CD4-positive, alpha-beta T cell treated with Interleukin-17A for 4 hours (primary cell): ENCODE data around the gene COMMD1.
"Not testable (repeated sequence)": the region's sequence is repeated elsewhere in the genome, so short reads cannot be mapped to it uniquely, and the experiment has no call there.

Experiments
- DNase-seq: peaks from one replicate; pipeline ENCODE4 v3.0.0-alpha.2; 2020; ENCODE audit warnings: mixed read lengths

The COMMD1 gene

DNA sequence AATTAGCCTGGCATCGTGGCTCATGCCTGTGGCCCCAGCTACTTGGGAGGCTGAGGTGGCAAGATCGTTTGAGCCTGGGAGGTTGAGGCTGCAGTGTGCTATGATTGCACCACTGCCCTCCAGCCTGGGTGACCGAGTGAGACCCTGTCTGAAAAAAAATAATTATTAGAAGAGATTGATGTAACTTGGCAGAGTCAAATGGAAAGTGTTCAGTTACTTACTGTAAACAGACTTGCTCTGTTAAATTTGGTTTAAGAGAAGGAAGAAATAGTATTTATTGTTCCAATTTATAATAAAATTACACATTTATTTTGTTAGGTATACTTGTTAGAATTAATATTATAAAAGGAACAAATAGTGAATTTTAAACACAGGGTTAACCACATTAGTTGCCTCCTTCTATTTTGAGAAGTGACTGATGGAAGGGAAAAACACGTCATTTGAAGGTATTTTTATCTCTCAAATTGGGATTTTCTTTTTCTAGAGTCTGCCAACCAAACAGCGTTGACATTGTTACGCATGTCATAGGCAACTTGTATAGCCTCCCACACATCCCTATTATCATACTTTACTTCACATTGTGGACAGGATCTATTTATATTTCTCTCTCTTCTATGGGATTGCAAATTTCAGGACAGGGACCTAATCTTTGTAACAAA, 171.6 kb downstream of the COMMD1 start:
- no peak for DNase-seq

DNA sequence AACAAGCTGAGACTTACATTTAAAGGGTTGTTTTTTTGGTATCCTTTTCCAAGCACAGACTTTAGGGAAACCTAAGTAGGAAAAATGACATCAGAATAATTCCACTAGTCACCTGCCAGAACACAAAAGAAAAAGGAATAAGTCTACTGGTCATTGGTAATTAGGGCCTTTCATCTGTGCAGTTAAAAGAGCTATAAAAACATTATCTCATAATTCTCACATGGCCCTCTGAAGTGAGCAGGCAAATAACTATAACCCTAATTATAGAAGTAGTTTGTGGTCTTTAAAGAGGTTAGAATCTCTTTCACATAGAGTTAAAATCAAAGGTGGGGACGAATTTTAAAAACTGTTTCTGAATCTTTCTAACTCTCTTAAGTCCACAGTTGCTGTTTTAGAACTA, 179.3 kb downstream of the COMMD1 start:
- no peak for DNase-seq

DNA sequence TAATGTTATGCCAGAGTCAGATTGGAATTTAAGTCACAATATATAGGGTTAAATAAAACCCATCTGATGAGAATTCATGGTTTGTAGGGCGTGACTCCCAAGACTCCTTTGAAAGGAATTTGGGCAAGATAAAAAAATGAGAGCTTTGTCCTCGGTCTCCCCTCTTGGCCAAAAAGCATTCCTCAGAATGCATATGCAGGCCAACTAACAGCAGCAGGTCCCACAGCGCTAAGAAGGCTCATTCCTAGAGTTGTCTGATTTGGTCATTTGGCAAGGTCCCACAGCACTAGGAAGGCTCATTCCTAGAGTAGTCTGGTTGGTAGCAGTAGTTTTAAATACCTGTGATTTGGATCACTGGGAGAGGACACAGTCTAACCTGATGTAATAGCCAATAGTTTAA, 184.2 kb downstream of the COMMD1 start:
- DNase-seq, result no peak

DNA sequence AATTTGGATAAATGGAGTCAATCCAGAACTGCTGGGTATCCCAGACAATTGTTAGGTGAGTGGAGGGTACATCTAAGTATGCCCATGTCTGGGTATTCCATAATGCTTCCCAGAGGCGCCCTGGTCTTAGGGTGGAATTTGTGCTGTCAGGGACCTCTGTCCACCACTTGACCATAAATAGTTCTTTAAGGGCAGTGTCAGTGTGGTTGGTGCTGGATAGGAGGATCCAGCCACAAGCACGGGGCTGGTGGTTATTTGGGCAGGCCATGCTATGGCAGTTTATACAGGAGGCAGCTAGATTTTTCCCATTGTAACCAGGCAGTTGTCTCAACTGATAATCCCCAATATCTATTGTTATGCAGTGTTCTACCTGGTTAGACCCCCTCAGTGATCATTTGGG, 186.0 kb downstream of the COMMD1 start:
- DNase-seq, result no peak

DNA sequence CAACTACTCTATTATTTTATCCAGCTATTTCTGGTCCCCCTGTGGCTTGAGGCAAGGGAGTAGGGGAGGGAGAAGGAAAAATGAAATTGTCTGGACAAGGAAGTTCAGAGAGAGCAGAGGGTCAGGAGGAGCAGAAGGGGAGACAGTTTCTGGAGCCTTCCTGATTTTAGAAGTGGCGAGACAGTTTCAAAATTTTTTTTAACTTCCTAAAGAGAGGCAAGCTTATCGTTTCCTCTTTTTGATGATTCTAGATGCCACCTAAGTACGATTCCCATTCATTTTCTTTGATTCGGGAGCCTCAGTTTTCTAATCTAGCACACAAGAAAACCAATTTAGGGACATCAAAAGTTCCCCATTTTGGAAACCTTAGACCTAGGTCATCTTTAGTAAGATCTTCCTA, 193.6 kb downstream of the COMMD1 start:
- DNase-seq, result no peak

DNA sequence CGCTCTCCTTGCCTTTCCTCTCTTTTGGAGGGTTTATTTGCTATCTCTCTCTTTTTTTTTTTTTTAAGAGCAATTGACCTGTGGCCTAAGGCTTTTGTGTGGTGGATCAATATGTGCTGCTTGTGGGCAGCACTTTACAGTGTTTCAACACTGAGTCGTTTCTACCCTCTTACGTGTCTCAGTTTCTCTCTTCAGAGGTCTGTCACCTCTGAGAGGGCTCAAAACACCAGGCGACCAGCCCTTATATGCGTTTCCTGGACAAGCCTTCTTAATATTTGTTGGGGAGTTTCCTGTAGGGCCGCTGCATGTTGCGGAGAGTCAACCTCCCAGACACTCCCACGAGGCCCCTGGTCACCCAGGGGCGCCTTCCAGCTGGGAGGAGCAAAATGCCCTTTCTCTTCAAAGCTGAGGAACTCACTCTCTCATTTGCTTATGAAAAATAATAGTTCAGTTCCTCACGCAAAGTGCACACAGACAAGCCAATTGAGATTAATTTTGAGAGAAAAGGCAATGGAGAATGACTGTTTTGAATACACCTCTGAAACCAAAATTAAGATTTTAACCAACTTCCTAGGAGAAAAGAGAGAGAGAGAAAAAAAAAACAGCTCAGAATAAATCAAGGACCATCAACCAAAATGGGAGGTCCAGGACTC, 194.2 kb downstream of the COMMD1 start:
- DNase-seq, result no peak

DNA sequence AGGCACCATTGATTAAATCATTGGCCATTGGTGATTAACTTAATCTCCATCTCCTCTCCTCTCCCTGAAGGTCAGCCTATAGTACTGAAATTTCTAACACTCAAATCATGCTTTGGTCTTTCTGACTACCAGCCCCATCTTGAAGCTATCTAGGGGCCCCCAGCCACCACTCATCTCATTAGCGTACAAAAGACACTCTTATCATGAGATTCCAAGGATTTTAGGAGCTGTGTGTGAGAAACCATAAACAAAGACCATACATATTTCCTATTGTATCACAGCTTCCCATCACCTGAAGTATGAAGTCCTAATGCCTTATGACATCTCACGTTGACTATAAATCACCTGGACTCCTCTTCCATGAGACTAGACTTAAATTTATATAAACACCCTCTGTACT, 196.4 kb downstream of the COMMD1 start:
- no peak for DNase-seq

DNA sequence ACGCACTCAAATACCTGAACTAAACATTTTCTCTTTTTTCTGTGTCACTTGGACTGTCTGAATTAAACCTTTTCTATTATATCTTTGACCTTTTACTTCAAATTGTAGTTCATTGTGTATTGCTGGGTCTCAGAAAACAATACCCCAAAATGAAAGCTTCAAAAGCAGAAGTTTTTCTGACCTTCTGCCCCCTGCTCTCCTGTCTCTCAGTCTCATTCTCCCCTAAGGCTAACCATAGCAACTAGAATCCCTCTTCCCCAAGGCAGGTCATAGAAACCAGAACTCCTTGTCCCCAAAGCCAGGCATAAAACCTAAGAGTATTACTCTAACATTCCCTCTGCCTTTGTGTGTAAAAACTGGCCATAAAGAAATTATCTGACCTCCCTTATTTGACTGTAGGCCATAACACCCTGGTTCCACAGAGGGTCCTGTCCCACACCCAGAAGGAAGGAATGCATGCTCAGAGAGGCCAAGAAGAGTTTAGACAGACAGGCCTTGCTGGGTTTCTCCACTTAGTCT, 197.0 kb downstream of the COMMD1 start:
- no peak for DNase-seq

DNA sequence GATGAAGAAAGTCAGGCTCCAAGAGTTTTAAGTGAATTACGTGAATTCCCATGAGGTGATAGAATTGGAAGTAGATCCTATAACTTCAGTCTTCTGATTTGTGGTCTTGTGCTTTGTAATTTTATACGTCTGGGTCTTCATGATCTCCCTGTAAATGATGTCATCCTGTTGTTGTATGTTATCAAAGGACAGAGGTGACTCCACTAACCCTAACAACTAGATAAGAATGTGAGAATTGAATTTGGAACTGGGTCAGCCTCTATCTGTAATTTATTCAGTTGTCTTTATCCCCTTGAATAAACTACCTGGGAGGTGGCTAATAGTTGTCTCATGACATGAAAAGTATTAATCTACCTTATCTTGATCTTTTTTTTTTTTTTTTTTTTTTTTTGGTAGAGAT, 204.1 kb downstream of the COMMD1 start:
- no peak for DNase-seq

DNA sequence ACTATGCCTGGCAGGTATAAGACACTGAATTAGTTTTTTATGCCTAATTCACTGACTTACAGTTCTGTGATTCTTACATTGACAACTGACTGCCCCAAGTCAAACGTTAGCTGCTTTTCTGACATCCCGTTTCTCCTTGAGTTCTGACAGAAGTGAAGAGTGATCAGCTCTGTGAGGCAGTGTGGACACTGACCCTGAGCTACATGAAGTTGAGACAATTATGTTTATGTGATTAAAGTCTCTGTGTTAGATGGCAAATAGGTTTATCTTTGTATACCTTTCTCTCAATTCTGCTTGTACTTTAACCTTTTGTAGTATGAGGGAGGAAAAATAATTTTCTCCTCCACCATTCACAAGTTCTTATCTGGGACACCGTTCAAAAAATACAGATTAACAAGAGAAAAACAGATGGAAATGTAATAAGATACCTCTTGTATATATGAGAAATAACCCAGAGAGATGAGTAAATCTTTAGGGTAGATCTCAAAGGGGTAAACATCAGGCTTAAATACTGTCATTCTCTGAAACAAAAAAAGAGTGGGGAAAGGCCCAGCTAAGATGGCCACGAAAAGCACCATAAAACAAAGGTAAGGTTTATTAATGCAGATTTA, 205.0 kb downstream of the COMMD1 start:
- DNase-seq, result no peak

DNA sequence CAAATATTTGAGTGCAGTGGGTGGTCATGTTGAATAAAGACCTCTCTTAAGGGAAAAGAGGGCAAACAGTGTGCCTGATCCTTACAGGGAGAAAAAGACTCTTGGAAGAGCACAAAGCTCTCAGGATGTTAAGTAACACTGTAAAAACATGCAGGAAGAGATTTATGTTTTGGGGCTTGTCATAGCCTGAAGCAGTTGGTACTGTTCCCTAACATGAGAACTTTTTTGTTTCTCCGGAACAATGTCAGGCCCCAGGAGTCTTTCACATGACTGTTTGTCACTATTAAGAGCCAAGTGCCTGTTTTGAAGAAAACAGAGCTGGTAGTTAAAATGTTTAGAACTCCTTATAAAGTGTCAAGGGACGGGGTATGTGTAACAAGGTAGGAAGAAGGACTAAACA, 206.7 kb downstream of the COMMD1 start:
- DNase-seq, result no peak

DNA sequence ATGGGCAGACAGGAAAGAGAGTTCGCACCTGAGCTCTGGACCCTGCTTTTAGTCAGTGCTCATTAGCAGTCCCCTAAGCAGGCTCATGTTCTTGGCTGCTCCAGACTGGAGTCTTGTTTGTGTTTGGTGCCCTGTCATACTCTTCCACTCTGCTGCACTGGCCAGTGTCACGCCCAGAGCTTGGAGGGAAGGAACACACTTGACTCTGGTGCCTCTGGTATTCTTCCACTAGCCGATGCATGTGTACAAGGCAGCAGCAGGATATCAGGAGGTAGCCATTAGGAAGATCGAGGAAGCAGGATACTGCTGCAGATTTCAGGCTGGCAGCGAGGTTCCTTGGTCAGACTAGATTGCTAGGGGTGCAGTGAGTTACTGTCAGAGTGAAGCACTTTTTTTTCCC, 209.1 kb downstream of the COMMD1 start:
- DNase-seq, result no peak

DNA sequence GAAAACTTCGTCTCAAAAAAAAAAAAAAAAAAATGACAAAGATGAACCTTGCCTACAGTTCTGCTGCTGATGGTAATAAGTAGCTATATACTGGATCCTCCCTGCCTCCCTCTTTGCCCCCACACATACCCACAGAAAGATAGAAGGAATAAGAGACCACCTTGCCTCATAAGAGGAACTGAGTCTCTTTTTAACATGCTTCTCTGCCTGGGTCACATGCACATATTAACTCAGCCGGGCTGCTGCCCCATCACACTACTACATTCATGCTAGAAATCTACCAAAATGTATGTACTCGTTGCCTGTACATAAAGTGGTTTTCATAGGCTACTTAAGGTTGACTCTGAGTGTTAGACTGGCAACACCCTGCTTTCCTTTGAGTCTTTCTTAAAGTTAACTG, 211.5 kb downstream of the COMMD1 start:
- DNase-seq, result no peak

DNA sequence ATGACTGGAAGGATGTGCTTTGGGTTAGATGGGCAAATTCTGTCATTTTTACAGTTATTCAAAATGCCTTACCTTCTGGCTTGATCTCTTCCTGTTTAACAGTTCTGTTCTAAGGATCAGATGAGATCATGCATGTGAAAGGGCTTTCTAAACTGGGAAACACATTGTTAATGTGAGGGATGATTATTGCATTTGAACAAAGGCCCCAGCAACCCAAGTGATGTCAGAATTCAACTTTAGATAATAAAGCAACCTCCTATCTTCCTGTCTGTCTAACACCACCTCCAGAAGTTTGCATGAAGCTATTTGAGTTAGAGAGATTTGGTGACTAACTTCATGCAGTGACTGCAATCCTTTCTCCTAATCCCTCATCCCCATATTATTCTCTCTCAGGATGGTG, 212.7 kb downstream of the COMMD1 start:
- DNase-seq, result no peak

DNA sequence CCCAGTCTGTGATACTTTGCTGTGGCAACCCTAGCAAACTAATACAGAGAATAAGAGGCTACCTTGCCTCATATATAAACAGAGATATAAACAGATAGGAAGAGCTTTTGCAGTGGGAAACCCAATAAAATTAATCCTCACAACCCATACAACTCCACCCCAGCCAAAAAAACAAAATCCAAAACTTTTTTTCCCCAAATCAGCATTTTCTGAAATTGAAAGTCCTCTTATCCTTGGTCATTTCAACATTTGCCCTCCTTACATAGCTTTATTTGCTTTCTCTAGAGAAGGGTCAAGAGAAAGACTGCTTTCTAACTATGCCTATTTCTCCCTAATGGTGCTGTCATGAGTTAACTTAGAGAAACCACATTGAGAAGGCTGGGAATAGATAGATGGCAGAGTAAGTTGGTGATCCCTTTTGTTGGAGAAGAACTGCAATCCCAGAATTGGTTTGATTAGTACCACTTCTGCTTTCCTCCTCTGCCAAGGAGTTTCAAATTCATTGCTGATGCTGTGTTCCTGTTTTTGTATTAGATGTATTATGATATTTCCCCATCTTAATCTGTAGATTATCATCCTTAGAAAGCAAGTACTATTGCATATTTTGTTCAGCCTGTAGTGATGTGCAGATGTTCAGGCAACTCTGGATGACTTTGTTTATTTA, 214.0 kb downstream of the COMMD1 start:
- DNase-seq, result no peak

DNA sequence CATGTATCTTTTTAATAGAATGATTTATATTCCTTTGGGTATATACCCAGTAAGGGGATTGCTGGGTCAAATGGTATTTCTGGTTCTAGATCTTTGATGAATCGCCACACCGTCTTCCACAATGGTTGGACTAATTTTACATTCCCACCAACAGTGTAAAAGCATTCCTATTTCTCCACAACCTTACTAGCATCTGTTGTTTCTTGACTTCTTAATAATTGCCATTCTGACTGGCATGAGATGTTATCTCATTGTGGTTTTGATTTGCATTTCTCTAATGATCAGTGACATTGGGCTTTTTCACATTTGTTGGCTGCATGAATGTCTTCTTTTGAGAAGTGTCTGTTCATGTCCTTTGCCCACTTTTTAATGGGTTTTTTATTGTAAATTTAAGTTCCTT, 220.8 kb downstream of the COMMD1 start:
- not testable (repeated sequence) for DNase-seq

DNA sequence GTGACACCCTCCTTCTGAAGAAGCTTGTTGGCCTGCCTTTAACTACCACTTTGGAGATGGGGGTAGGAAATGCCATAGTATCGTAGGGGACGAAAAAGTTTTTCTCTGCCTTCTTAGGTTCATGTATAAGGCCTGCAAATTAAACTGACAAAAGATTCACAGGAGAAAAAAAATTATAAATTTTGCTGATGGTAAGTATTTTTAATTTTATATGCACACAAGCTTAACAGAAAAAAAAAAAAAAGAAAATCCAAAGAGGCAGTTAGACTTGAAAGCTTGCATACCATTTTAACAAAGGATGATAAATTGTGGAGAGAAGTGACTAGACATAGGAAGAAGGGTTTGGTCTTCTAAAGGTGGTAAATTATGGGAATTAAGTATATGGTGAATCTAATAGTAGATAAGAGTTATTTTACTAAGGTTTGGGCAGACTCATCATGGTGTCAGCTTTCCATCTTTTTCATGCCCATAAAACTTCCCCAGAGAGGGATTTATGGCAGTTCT, 227.9 kb downstream of the COMMD1 start:
- DNase-seq, result no peak

DNA sequence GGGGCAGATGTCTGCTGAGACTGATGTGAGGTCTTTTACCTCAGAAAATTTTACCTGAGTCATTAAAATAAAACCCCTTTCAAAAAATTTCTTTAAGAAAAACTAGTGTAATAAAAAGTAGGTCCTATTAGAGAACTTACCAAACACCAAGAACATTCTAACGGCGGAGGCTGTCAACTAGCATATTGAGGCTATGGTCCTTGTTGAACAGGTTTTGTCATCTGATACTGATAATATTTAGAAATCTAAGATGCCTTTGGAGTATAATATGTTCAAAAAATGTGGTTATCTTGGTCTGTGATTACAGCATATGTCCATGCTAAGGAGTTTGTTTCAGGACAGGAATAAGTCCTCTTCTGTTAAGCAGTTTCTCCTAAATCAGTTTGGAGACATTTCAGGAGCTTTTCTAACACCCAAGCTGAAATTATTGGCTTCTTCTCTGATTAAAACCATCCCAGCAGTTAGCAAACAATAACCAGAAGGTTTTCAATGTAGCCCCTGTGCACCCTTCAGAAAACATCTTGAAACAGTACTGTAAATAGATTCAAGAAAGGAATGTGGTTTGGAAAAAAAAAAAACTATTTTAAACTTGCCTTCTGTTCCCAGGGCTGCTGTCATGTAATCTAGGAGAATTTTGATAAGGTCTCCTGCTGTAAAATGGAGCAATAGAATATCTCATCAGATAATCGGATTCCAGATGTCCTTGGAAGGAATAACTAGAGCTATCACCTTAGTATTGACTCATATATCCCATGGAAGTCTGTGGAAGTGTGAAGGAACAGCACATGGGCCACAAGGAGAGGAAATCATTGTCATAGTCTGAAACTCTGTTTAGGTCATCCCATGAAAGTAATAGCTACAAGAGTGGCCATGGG, 231.7 kb downstream of the COMMD1 start:
- no peak for DNase-seq

DNA sequence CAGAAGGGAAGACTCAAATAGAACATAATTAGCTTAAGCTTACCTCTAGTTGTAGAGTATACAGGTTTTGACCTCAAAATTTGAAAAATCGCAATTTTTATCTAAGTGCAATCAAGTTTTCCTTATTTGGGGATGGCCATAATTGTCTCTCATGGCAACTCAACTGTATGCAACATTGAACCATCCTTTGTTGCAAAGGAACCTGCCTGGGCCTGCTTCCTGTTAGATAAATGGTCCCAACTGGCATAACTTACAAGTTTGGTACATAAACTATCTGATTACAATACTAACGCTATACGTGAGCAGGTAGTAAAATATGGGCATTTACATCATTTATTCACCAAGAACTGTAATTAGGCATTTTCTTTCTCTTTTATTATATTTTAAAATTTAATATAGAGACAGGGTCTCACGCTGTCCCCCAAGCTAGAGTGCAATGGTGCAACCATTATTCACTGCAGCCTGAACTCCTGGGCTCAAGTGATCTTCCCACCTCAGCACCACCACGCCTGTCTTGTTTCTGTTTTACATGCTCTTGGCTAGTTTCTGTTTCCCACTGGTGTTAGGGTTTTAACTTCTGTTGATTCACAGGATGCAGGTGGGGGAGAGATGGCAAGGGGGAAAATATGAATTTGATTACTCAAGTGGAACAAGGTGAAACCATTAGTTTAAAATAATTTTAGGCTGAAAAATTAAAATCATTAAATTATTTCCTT, 235.1 kb downstream of the COMMD1 start:
- DNase-seq, result no peak

DNA sequence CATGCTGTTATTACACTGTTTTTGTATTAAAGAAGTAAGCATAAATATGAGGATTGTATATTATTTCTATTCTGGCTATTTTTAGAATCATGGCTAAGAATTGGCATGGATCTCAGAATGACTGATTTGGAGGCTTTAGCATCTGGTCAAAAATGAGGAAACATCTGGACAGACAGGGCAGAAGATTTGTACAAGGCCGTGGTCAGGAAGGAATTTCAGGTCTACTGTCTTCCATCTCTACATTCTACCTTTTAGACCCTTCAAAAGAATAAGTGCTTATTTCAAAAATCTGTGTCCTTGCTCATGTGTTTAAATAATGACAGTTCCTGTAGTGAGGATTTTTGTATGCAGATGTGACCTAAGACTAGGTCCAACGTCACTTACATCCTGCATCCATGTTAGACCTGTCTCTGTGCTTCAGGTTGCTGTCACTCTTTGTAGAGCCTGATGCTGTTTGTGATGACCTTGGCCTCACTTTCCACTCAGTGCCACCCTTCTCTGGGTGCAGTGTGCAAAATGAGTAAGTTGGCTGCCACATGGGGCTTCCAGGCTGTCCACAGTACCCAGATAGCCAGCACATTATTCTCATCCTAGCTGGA, 235.8 kb downstream of the COMMD1 start:
- no peak for DNase-seq

DNA sequence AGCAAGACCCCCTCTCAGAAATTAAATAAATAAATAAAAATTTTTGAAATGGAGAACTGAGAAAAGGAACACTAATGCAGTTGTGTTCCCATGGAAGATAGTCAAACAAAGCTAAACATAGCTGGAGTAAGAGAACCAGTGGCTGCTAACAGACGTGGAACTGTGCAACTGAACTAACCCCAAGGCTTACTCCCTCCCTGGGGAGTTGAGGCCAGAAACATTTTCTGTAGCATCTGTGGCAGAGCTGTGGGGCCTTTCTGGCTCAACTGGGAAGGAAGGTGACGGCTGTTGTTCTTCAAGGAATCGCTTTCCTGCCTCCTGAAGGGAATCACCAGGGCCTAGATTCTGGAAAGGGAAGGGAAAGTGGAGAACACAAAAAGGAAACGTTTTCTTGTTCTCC, 236.6 kb downstream of the COMMD1 start:
- DNase-seq, result no peak
